ENCODE measurements around the gene EFL1.

Gene EFL1

GRCh38 chr15:82186161-82186560 is 76.4 kb downstream of the EFL1 start:
- no peak for DNase-seq
- Histone ChIP-seq H3K27me3 (ENCODE audit: insufficient read depth, low read depth, severe bottlenecking) (no peaks in the 10 kb centered on the region), H3K9me3 (ENCODE audit: severe bottlenecking) (no peaks in the 10 kb centered on the region), H3K36me3 (no peaks in the 10 kb centered on the region; the same call in 1 of the 2 replicates), H3K27ac (no peak overlapping the region), H3K4me3 (ENCODE audit: low read depth, low read length) (no peak overlapping the region)
- no peak for TF ChIP-seq CTCF (IDR thresholded peaks at IDR 0.05; ENCODE audit: low read depth, low read length)

GRCh38 chr15:82184776-82185175 is 77.8 kb downstream of the EFL1 start:
- DNase-seq, result no peak
- H3K36me3 ChIP-seq, result no peaks in the 10 kb centered on the region; the same call in 1 of the 2 replicates
- H3K4me3 ChIP-seq (ENCODE audit: low read depth, low read length), result no peak overlapping the region
- TF ChIP-seq CTCF (IDR thresholded peaks at IDR 0.05; ENCODE audit: low read depth, low read length), result no peak
- H3K27ac ChIP-seq, result no peak overlapping the region
- H3K27me3 ChIP-seq (ENCODE audit: insufficient read depth, low read depth, severe bottlenecking), result no peaks in the 10 kb centered on the region
- H3K9me3 ChIP-seq (ENCODE audit: severe bottlenecking), result no peaks in the 10 kb centered on the region

- no peak for TF ChIP-seq CTCF (IDR thresholded peaks at IDR 0.05; ENCODE audit: low read depth, low read length)
- no peaks in the 10 kb centered on the region for H3K27me3 ChIP-seq (ENCODE audit: insufficient read depth, low read depth, severe bottlenecking)
- no peak overlapping the region for H3K27ac ChIP-seq
- DNase-seq, result no peak
- no peak overlapping the region for H3K4me3 ChIP-seq (ENCODE audit: low read depth, low read length)
- H3K36me3 ChIP-seq, result no peaks in the 10 kb centered on the region; the same call in 1 of the 2 replicates
- no peaks in the 10 kb centered on the region for H3K9me3 ChIP-seq (ENCODE audit: severe bottlenecking)
Observed at GRCh38 chr15:82184355-82184754, 78.2 kb downstream of the EFL1 start.

- H3K4me3 ChIP-seq (ENCODE audit: low read depth, low read length), result no peak overlapping the region
- no peak overlapping the region for H3K27ac ChIP-seq
- no peaks in the 10 kb centered on the region for H3K27me3 ChIP-seq (ENCODE audit: insufficient read depth, low read depth, severe bottlenecking)
- no peak for TF ChIP-seq CTCF (IDR thresholded peaks at IDR 0.05; ENCODE audit: low read depth, low read length)
- H3K9me3 ChIP-seq (ENCODE audit: severe bottlenecking), result no peaks in the 10 kb centered on the region
- DNase-seq, result no peak
- H3K36me3 ChIP-seq, result no peaks in the 10 kb centered on the region; the same call in 1 of the 2 replicates
Observed at GRCh38 chr15:82183121-82184031, 79.2 kb downstream of the EFL1 start.

- no peak overlapping the region for H3K4me3 ChIP-seq (ENCODE audit: low read depth, low read length)
- no peak overlapping the region for H3K27ac ChIP-seq
- TF ChIP-seq CTCF (IDR thresholded peaks at IDR 0.05; ENCODE audit: low read depth, low read length), result no peak
- no peaks in the 10 kb centered on the region; the same call in 1 of the 2 replicates for H3K36me3 ChIP-seq
- no peaks in the 10 kb centered on the region for H3K27me3 ChIP-seq (ENCODE audit: insufficient read depth, low read depth, severe bottlenecking)
- no peaks in the 10 kb centered on the region for H3K9me3 ChIP-seq (ENCODE audit: severe bottlenecking)
- no peak for DNase-seq
Observed at GRCh38 chr15:82181371-82181770, 81.2 kb downstream of the EFL1 start.

Measured in WERI-Rb-1 (cell line).